ENCODE results near the gene MAGEA3.
"Not testable (repeated sequence)": the region's sequence is repeated elsewhere in the genome, so short reads cannot be mapped to it uniquely, and the experiment has no call there.

MAGEA3 gene

DNA sequence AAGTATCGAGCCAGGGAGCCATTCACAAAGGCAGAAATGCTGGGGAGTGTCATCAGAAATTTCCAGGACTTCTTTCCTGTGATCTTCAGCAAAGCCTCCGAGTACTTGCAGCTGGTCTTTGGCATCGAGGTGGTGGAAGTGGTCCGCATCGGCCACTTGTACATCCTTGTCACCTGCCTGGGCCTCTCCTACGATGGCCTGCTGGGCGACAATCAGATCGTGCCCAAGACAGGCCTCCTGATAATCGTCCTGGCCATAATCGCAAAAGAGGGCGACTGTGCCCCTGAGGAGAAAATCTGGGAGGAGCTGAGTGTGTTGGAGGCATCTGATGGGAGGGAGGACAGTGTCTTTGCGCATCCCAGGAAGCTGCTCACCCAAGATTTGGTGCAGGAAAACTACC is 37.9 kb downstream of the MAGEA3 start:
- DNase-seq = not testable (repeated sequence)

DNA sequence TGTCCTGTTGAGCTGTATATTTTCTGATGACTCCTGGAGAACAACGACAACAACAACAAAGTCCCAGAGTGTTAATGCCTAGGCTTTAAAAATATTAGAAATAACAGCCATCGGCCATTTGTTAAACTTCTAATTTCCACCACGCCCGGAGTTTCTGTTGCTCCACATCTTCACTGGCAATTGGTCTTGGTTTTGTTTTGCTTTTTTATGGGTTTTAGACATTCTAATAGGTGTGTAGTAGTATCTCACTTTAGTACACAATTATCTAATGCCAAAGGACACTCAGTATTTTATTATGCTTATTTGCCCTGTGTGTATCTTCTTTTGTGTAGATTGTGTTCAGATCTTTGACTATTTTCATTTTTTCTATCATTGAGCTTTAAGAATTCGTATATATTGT is 40.0 kb downstream of the MAGEA3 start:
- DNase-seq = no peak
